HEK293 (cell line): ENCODE data around the gene CTXND2.

Experiments used
- HOXD13 ChIP-seq: sonication (generic); formaldehyde crosslinking; IDR thresholded peaks from 2 replicates; pipeline ENCODE4 v1.8.0; 2022; ENCODE audit warnings: missing genetic modification reagents, borderline replicate concordance
- KLF9 ChIP-seq: fragments of 450-650 bp; formaldehyde crosslinking; IDR thresholded peaks from 2 replicates; pipeline ENCODE4 v1.5.1; 2016; ENCODE audit warnings: missing biosample characterization, missing genetic modification characterization, low read depth
- ZNF311 ChIP-seq: fragments of 450-650 bp; formaldehyde crosslinking; IDR thresholded peaks from 2 replicates; pipeline ENCODE4 v1.5.1; 2017; ENCODE audit warnings: missing biosample characterization, missing genetic modification characterization, borderline replicate concordance

GRCh38 chr1:150912623-150913022 is 25.7 kb downstream of the CTXND2 start:
- no peak for TF ChIP-seq HOXD13
- no peak for TF ChIP-seq ZNF311
- TF ChIP-seq KLF9 (tag by site-specific recombination), result no peak
